Parietal lobe (tissue), 2 donors: ENCODE measurements around the gene SCNN1A. TPM values are rescaled to one million over a fixed set of nuclear protein-coding genes. Genes with fewer than 3 reads are reported as not detected.

ENCODE experiments used
- small RNA-seq: library from RNA; depleted of rRNA; stranded (forward); fragments of <200 nt; gene quantifications from one replicate; pipeline ENCODE3, GENCODE V24; 2014; ENCODE audit warnings: low replicate concordance
- total RNA-seq: library from RNA; depleted of rRNA; stranded (reverse); fragments of >200 nt; gene quantifications from one replicate; pipeline ENCODE4 v1.2.3, GENCODE V29; 2014

SCNN1A gene
- not detected for total RNA-seq

GRCh38 chr12:6375269-6376078 lies at the start of gene SCNN1A:
Gene SCNN1A (minus strand): TSS chr12:6375563. CDS start chr12:6374783, 780 bp downstream.

GRCh38 chr12:6383572-6384498 lies 8.5 kb upstream of the SCNN1A start, which contains the start of gene LTBR:
Gene LTBR (plus strand): TSS chr12:6384162. CDS start chr12:6384359, 197 bp downstream.

GRCh38 chr12:6341417-6342139 lies 33.8 kb downstream of the SCNN1A start, which contains the start of gene TNFRSF1A:
Gene TNFRSF1A (minus strand): TSS chr12:6342076. CDS start chr12:6341814, 262 bp downstream.

Small RNA genes lying within 50 kb of the gene (small RNA-seq; reads per million reads assigned to genes)
- gene RN7SL391P = not detected

Other genes with a start within 250 kb of the SCNN1A start
- gene CD9, start 175.2 kb downstream of the SCNN1A start, total RNA-seq = 17.8 TPM
- gene PLEKHG6, start 64.9 kb downstream of the SCNN1A start, total RNA-seq = not detected
- 8.5 TPM for gene TNFRSF1A, start 33.5 kb downstream of the SCNN1A start, total RNA-seq
- gene LTBR, start 8.6 kb upstream of the SCNN1A start, total RNA-seq = 1.6 TPM
- gene CD27, start 69.4 kb upstream of the SCNN1A start, total RNA-seq = 0.63 TPM
- 0.94 TPM for gene TAPBPL, start 76.5 kb upstream of the SCNN1A start, total RNA-seq
- gene VAMP1, start 95.1 kb upstream of the SCNN1A start, total RNA-seq = 5.9 TPM
- 33.5 TPM for gene MRPL51, start 117.7 kb upstream of the SCNN1A start, total RNA-seq
- 19.4 TPM for gene NCAPD2, start 118.5 kb upstream of the SCNN1A start, total RNA-seq
- gene GAPDH, start 159.0 kb upstream of the SCNN1A start, total RNA-seq = 1,745 TPM
- gene IFFO1, start 180.5 kb upstream of the SCNN1A start, total RNA-seq = 6.6 TPM
- 18.5 TPM for gene NOP2, start 192.7 kb upstream of the SCNN1A start, total RNA-seq
- 210 TPM for gene CHD4, start 231.8 kb upstream of the SCNN1A start, total RNA-seq